OCI-LY7 (cell line): ENCODE data around the gene RIN3.

Source experiments
- CTCF ChIP-seq: fragments of 200-600 bp; sonication (generic); conservative IDR thresholded peaks from 2 replicates; pipeline ENCODE4 v1.5.1; 2014; ENCODE audit warnings: mild to moderate bottlenecking, antibody characterized with exemption, low read length, moderate library complexity, mixed read lengths
- EZH2phosphoT487 ChIP-seq: fragments of 200-600 bp; sonication (generic); IDR thresholded peaks from 2 replicates; pipeline ENCODE4 v1.6.1; 2018; ENCODE audit warnings: low read depth, borderline replicate concordance, mild to moderate bottlenecking, mixed run types, antibody characterized with exemption, low read length, moderate library complexity, mixed read lengths

GRCh38 chr14:92605274-92605940, 91.8 kb downstream of the RIN3 start:
- TF ChIP-seq CTCF (no peak), EZH2phosphoT487 (no peak)
